Loucy (cell line): ENCODE measurements around the gene FAM9C.

Source experiments
- H2AFZ ChIP-seq: fragments of 200-600 bp; sonication (generic); 2 replicates; pipeline ENCODE4 v1.6.0; 2016; ENCODE audit warnings: antibody characterized with exemption, mild to moderate bottlenecking, low read length, moderate library complexity
- H3F3A ChIP-seq: fragments of 200-600 bp; 2 replicates; pipeline ENCODE4 v1.6.0; 2016; ENCODE audit warnings: antibody characterized with exemption, low read depth, mild to moderate bottlenecking
- H3K27me3 ChIP-seq: fragments of 200-600 bp; sonication (generic); 2 replicates; pipeline ENCODE4 v1.6.1; 2014; ENCODE audit warnings: low read length, mild to moderate bottlenecking; ENCODE audit not compliant: insufficient read depth, poor library complexity, severe bottlenecking
- H3K36me3 ChIP-seq: fragments of 200-600 bp; sonication (generic); 2 replicates; pipeline ENCODE4 v1.6.1; 2016; ENCODE audit warnings: low read length; ENCODE audit not compliant: insufficient read depth
- H3K4me1 ChIP-seq: fragments of 200-600 bp; sonication (generic); 2 replicates; pipeline ENCODE4 v1.5.1; 2014; ENCODE audit warnings: low read length, mild to moderate bottlenecking; ENCODE audit not compliant: insufficient read depth, poor library complexity, severe bottlenecking
- H3K4me2 ChIP-seq: fragments of 200-600 bp; sonication (generic); 2 replicates; pipeline ENCODE4 v1.6.0; 2014; ENCODE audit warnings: antibody characterized with exemption, low read length, low read depth, mild to moderate bottlenecking; ENCODE audit not compliant: poor library complexity, severe bottlenecking
- H3K4me3 ChIP-seq: fragments of 200-600 bp; sonication (generic); 2 replicates; pipeline ENCODE4 v1.5.1; 2014; ENCODE audit warnings: low read length, mild to moderate bottlenecking, mixed read lengths; ENCODE audit not compliant: poor library complexity, severe bottlenecking
- H3K79me2 ChIP-seq: fragments of 200-600 bp; sonication (generic); 2 replicates; pipeline ENCODE4 v1.6.1; 2014; ENCODE audit warnings: low read length; ENCODE audit not compliant: insufficient read depth
- H3K9ac ChIP-seq: fragments of 200-600 bp; sonication (generic); 2 replicates; pipeline ENCODE4 v1.6.0; 2014; ENCODE audit warnings: mild to moderate bottlenecking, low read depth, low read length, moderate library complexity; ENCODE audit not compliant: poor library complexity, severe bottlenecking
- H3K9me2 ChIP-seq: fragments of 200-600 bp; sonication (generic); replicated peaks from 2 replicates; pipeline ENCODE4 v1.6.1; 2016; ENCODE audit warnings: low read depth, low read length, mixed read lengths
- H3K9me3 ChIP-seq: fragments of 200-600 bp; sonication (generic); 2 replicates; pipeline ENCODE4 v1.6.1; 2014; ENCODE audit warnings: mild to moderate bottlenecking, antibody characterized with exemption, low read length, low read depth; ENCODE audit not compliant: insufficient read depth
- H4K20me1 ChIP-seq: fragments of 200-600 bp; sonication (generic); 2 replicates; pipeline ENCODE4 v1.6.0; 2014; ENCODE audit warnings: antibody characterized with exemption, low read length, mild to moderate bottlenecking; ENCODE audit not compliant: insufficient read depth, poor library complexity, severe bottlenecking
- CTCF ChIP-seq: fragments of 200-600 bp; sonication (generic); conservative IDR thresholded peaks from 2 replicates; pipeline ENCODE4 v1.5.1; 2014; ENCODE audit warnings: mild to moderate bottlenecking, antibody characterized with exemption, low read length
- EZH2phosphoT487 ChIP-seq: fragments of 200-600 bp; IDR thresholded peaks from 2 replicates; pipeline ENCODE4 v1.6.1; 2018; ENCODE audit warnings: antibody characterized with exemption, mild to moderate bottlenecking, moderate library complexity, borderline replicate concordance

Gene FAM9C

GRCh38 chrX:13033193-13033592, 11.2 kb downstream of the FAM9C start:
- no peaks in the 10 kb centered on the region for H4K20me1 ChIP-seq
- no peaks in the 10 kb centered on the region for H3K9me2 ChIP-seq
- H3K27me3 ChIP-seq: no peaks in the 10 kb centered on the region
- H3K79me2 ChIP-seq: no peaks in the 10 kb centered on the region
- no peak overlapping the region for H3K4me3 ChIP-seq
- no peak overlapping the region for H3K4me2 ChIP-seq
- H3F3A ChIP-seq: no peaks in the 10 kb centered on the region
- H3K9ac ChIP-seq: no peak overlapping the region
- no peak overlapping the region for H2AFZ ChIP-seq
- TF ChIP-seq CTCF (no peak), EZH2phosphoT487 (no peak)
- no peaks in the 10 kb centered on the region for H3K9me3 ChIP-seq
- H3K36me3 ChIP-seq: no peaks in the 10 kb centered on the region
- peaks cover 20% of the 10 kb centered on the region for H3K4me1 ChIP-seq

DNA sequence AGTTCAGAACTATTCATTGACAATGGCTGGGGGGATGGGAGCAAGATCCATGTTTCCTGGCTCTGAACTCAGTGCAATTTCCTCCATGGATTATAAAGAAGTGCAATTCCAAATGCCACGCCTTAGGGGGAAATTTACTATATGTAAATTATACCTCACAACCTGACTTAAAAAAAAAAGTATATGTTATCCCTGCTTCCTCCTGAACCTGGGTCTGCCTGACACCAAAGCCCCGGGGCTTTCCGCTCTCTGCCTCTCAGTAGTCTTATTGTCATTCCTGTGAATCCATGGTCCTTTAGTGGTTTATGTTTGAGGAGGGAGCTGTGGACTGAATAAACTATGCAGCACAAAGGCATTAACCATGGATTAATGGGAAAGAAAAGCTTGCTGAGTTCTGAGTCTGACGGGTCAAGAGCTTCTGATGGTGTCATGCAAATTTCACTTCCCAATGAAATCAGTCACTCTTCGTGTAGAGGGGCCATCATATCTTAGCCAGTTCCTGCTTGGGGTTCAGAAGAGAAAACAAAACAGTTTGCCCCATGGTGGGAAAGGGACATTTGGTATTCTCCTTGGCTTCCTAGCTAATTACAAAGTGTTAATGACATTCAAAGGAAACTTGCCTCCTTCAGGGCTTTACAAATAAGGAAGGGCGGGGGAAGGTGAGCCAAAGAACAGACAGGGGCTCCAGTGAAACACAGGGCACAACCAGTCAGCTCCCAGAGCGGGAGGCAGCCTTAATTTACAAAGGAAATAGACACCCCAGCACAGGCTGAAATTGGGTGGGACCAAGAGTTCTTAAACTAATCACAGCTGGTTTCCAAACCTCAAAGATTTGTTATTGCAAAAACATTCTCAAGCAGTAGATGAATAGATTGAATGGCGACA, 14.3 kb downstream of the FAM9C start:
- peak overlapping the region; percentile 49; the same call in 1 of the 2 replicates for H2AFZ ChIP-seq
- no peaks in the 10 kb centered on the region for H3K9me3 ChIP-seq
- no peaks in the 10 kb centered on the region for H3F3A ChIP-seq
- H4K20me1 ChIP-seq: no peaks in the 10 kb centered on the region
- no peaks in the 10 kb centered on the region for H3K9me2 ChIP-seq
- H3K79me2 ChIP-seq: no peaks in the 10 kb centered on the region
- H3K27me3 ChIP-seq: no peaks in the 10 kb centered on the region
- no peak overlapping the region for H3K4me2 ChIP-seq
- no peak overlapping the region for H3K9ac ChIP-seq
- H3K4me1 ChIP-seq: peaks cover 47% of the 10 kb centered on the region
- H3K4me3 ChIP-seq: no peak overlapping the region
- H3K36me3 ChIP-seq: no peaks in the 10 kb centered on the region
- TF ChIP-seq CTCF: no peak
- TF ChIP-seq EZH2phosphoT487: no peak

GRCh38 chrX:13029637-13029886, 14.9 kb downstream of the FAM9C start:
- no peaks in the 10 kb centered on the region for H3F3A ChIP-seq
- H3K9me2 ChIP-seq: no peaks in the 10 kb centered on the region
- no peak overlapping the region for H3K4me2 ChIP-seq
- TF ChIP-seq EZH2phosphoT487: no peak
- no peak for TF ChIP-seq CTCF
- H3K27me3 ChIP-seq: no peaks in the 10 kb centered on the region
- H3K9ac ChIP-seq: no peak overlapping the region
- peaks cover 50% of the 10 kb centered on the region for H3K4me1 ChIP-seq
- no peaks in the 10 kb centered on the region for H3K79me2 ChIP-seq
- H3K36me3 ChIP-seq: no peaks in the 10 kb centered on the region
- H3K4me3 ChIP-seq: no peak overlapping the region
- H3K9me3 ChIP-seq: no peaks in the 10 kb centered on the region
- no peaks in the 10 kb centered on the region for H4K20me1 ChIP-seq
- H2AFZ ChIP-seq: 0 out of 2 replicates have a peak overlapping the region, but pooled peaks have one; percentile 4
